AG09309 (cell line): Measurements from ENCODE around the gene AK9.

Experiments
- DNase-seq: peaks from one replicate; pipeline ENCODE4 v3.0.0-alpha.2; 2010; ENCODE audit warnings: low read depth
- H3K4me3 ChIP-seq: 2 replicates; pipeline ENCODE4 v1.5.1; 2011; ENCODE audit warnings: mild to moderate bottlenecking, low read depth, low read length, moderate library complexity; ENCODE audit not compliant: control insufficient read depth
- TF ChIP-seq, protein P1 (sequence below): IDR thresholded peaks from 2 replicates; pipeline ENCODE4 v1.5.1; 2011; ENCODE audit warnings: mild to moderate bottlenecking, low read depth, low read length, inconsistent platforms; ENCODE audit not compliant: insufficient read depth, control insufficient read depth; ENCODE audit errors: missing control alignments

Gene AK9

DNA sequence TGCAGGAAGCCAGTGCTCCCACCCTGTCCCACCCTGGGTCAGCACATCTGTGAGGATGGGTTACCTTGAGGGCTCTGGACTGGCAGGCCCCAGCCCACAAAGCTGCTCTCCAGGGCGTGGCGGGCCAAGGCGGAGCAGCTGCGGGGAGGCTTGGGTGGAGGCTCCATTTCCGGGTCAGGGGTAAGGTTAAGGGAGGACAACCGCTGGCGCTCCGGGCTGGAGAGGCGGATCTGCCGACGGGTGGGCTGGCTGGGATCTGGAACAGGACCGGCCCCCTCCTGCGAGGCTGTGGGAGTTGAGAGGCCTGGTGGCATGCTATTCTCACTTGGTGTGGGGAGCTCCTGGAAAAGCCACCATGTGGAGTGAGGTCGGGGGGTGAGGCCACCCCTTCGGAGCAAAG lies 244.9 kb downstream of the AK9 start:
- no peak overlapping the region for H3K4me3 ChIP-seq
- TF ChIP-seq, protein P1, sequence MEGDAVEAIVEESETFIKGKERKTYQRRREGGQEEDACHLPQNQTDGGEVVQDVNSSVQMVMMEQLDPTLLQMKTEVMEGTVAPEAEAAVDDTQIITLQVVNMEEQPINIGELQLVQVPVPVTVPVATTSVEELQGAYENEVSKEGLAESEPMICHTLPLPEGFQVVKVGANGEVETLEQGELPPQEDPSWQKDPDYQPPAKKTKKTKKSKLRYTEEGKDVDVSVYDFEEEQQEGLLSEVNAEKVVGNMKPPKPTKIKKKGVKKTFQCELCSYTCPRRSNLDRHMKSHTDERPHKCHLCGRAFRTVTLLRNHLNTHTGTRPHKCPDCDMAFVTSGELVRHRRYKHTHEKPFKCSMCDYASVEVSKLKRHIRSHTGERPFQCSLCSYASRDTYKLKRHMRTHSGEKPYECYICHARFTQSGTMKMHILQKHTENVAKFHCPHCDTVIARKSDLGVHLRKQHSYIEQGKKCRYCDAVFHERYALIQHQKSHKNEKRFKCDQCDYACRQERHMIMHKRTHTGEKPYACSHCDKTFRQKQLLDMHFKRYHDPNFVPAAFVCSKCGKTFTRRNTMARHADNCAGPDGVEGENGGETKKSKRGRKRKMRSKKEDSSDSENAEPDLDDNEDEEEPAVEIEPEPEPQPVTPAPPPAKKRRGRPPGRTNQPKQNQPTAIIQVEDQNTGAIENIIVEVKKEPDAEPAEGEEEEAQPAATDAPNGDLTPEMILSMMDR = no peak
- DNase-seq = no peak

GRCh38 chr6:109445382-109445781 lies 245.6 kb downstream of the AK9 start:
- H3K4me3 ChIP-seq = no peak overlapping the region
- TF ChIP-seq, protein P1 = no peak
- no peak for DNase-seq

DNA sequence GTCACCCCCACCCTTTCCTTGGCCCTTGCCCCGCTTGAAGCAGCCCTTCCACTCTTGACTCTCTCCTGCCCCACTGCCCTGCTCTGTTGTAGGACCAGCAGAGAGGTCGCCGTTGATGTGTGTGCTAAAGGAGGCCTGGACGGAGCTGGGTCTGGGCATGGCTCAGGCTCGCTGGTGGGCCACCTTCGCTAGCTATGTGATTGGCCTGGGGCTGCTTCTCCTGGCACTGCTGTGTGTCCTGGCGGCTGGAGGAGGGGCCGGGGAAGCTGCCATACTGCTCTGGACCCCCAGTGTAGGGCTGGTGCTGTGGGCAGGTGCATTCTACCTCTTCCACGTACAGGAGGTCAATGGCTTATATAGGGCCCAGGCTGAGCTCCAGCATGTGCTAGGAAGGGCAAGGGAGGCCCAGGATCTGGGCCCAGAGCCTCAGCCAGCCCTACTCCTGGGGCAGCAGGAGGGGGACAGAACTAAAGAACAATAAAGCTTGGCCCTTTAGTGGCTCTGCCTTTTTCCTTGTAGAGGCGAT lies 247.5 kb downstream of the AK9 start:
- TF ChIP-seq, protein P1 = no peak
- H3K4me3 ChIP-seq = no peak overlapping the region
- no peak for DNase-seq
